ENCODE data around the gene FBXL20.

DNA sequence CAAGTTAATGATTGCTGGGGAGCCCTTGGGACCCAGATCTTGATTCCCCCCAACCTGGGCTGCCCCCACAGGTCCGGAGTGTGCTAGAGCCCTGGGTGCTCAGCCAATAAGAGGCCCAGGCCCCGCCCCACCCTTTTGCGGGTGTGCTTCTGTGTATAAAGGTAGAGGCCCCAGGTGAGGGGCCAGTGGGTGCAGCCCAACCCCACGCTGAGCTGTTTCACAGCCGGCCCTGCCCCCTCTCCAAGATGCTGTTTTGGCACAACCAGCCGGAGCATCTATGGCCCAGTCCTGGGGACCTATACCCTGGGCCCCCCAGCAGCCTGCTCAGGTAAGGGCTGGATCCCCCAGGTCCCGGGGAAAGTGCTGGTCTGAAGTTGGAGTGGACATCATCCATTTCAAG is 163.8 kb downstream of the FBXL20 start:
- TF ChIP-seq POLR2AphosphoS5 (IDR thresholded peaks at IDR 0.05; ENCODE audit: low read depth, low read length) (no peak), SIN3A (IDR thresholded peaks at IDR 0.05; ENCODE audit: borderline replicate concordance, insufficient read depth, low read length) (no peak)
- TF ChIP-seq, protein P1, sequence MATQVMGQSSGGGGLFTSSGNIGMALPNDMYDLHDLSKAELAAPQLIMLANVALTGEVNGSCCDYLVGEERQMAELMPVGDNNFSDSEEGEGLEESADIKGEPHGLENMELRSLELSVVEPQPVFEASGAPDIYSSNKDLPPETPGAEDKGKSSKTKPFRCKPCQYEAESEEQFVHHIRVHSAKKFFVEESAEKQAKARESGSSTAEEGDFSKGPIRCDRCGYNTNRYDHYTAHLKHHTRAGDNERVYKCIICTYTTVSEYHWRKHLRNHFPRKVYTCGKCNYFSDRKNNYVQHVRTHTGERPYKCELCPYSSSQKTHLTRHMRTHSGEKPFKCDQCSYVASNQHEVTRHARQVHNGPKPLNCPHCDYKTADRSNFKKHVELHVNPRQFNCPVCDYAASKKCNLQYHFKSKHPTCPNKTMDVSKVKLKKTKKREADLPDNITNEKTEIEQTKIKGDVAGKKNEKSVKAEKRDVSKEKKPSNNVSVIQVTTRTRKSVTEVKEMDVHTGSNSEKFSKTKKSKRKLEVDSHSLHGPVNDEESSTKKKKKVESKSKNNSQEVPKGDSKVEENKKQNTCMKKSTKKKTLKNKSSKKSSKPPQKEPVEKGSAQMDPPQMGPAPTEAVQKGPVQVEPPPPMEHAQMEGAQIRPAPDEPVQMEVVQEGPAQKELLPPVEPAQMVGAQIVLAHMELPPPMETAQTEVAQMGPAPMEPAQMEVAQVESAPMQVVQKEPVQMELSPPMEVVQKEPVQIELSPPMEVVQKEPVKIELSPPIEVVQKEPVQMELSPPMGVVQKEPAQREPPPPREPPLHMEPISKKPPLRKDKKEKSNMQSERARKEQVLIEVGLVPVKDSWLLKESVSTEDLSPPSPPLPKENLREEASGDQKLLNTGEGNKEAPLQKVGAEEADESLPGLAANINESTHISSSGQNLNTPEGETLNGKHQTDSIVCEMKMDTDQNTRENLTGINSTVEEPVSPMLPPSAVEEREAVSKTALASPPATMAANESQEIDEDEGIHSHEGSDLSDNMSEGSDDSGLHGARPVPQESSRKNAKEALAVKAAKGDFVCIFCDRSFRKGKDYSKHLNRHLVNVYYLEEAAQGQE (IDR thresholded peaks at IDR 0.05; ENCODE audit: insufficient read depth in 1 of 2, low read depth in 2 of 2, low read length in 2 of 2), result no peak

All from PFSK-1 (cell line).